Forelimb muscle (tissue), 1 donor: ENCODE data around the gene KCNF1. TPM values are rescaled to one million over a fixed set of nuclear protein-coding genes. Genes with fewer than 3 reads are reported as not detected.

ENCODE experiments used
- DNase-seq: peaks from one replicate; pipeline ENCODE4 v3.0.0-alpha.2; 2013; ENCODE audit warnings: low read depth
- polyA plus RNA-seq: library from polyadenylated mRNA; unstranded; fragments of 120-200 nt; gene quantifications from one replicate; pipeline ENCODE4 v1.2.1, GENCODE V29; 2013; ENCODE audit not compliant: insufficient read length

KCNF1 gene
- polyA plus RNA-seq, 1 donor, result 3.8 TPM

- no peak for DNase-seq
These were observed 10.4 kb upstream of the KCNF1 start for GRCh38 chr2:10901160-10901939.

- no peak for DNase-seq
These were observed 7.9 kb upstream of the KCNF1 start for GRCh38 chr2:10903861-10904210.

GRCh38 chr2:10904455-10904854 is 7.3 kb upstream of the KCNF1 start:
- DNase-seq, result no peak

DNA sequence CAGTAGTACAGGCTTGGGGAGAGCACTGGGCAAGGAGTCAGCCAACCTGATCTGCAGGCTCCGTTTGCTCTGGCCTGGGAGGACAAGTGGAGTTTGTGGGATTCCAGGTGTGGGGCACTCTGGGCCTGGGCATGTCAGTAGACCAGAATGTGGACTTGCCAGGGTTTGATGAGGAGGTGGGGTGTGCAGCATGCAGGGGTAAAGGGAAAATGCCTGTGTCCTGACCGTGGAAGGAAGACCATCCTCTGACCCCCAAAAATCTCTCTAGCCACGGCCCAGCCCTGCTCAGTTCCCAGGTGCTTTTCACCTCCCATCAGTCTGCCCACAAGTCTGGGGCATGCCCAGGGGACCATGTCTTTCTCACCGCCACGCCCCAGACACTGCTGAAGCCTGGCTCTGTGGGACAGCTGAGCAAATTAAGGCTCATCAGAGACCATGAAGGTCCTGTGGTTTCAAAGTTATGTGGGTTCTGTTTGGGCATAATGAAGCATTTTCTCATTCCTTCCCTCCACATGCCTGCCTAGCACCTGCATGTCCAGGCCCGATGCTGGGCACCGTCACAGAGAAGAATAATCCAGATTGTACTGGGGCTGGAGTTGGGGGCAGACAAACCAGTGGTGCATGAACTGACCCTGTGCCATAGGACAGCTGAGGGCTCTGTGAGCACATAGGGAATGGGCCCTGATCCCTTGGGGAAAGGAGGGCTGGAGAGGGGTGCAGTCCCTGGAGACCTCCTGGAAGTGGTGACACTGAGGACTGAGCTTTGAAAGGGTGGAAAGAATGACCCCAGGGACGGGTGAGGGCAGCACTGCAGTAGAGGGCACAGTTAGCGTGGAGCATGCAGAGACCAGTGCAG is 6.5 kb upstream of the KCNF1 start:
- DNase-seq, result no peak

DNA sequence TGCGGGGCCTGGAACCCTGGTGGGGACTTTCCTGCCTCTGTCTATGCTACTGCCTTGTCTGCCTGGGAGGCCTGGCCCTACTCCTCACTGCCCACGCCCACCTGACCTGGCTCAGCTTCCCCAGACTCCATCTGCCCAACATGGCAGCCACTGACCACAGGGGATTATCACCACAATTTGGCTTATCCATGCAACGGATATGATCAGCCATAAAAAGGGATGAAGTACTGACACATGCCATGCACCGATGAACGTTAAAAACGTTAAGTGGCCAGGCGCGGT is 5.9 kb upstream of the KCNF1 start:
- DNase-seq, result no peak

GRCh38 chr2:10906926-10907625 is 4.7 kb upstream of the KCNF1 start:
- no peak for DNase-seq

GRCh38 chr2:10908195-10908594 is 3.5 kb upstream of the KCNF1 start:
- DNase-seq, result no peak

DNA sequence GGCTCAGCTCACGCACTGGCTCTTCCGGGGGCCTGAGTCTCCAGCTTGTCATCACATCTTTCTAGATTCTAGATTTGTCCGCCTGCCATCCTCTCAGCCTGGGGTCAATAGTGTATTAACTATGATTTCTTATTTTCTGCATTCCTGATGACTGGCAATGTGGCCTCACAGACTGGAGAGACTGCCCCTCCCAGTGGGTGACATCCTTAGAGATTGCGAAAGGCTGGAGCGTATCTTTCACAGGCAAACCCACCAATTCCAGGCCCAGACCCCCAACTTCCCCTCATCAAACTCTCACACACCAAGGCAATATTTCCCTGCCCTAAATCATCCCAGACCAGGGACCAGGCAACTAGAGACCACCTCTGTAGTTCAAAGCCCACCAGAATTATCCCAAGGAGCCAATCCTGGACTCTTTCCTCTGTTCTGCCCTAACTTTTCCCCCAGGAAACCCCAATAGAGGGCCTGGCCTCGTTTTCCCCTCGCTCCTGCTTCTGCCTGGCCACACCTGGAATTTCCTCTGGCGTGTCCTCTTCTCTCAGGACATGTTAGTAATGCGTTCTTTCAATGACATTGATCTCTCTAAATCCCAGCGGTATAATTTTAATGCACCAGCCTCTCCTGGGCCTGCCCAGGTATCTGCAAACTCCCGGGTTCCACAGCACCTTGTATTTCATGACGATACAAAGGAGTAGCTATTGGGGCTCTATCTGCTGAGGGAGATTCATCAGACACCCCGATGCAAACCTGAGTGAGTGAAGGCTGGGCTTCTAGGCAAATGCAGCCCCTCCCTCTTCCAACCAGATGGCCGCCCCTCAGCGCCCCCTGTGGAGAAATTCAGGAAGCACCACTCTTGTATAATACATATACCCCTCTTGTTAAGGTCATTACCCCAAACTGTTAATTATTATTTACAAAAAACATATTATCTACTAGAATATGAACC is 2.4 kb upstream of the KCNF1 start:
- no peak for DNase-seq

DNA sequence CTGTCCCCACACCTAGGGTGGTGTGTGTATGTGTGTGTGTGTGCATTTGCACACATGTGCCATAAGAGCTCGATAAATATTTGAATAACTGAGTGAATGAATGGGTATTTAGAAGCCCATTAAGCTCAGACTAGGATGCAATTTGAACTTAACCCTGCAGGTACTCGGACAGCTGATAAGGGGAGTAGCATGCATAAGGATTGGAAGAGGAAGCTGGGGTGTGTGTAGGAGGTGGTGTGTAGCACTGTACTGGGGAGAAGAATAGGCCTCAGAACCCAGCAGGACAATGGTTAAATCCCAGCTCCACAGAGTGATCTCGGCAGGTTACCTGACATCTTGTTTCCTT is 1.8 kb upstream of the KCNF1 start:
- no peak for DNase-seq

GRCh38 chr2:10910625-10911024 is 1.1 kb upstream of the KCNF1 start:
- DNase-seq, result no peak

DNA sequence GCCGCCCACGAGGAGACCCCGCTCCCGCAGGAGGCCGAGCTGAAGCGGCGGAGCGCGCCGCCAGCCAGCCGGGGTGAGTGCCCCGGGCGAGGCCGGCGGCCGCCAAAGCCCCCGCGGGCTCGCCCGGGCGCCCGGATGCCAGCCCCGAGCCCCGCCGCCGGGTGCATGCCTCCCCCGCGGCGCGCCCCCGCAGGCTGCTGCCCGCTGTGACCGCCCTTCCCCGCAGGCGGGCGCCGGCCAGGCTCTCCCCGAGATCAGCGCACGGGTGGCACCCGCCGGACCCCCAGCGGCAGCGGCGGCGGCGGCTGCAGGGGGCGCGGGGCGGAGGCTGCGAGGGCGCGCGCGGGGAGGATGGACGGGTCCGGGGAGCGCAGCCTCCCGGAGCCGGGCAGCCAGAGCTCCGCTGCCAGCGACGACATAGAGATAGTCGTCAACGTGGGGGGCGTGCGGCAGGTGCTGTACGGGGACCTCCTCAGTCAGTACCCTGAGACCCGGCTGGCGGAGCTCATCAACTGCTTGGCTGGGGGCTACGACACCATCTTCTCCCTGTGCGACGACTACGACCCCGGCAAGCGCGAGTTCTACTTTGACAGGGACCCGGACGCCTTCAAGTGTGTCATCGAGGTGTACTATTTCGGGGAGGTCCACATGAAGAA is 470 bp downstream of the KCNF1 start:
- no peak for DNase-seq

GRCh38 chr2:10912796-10913455 is 1.2 kb downstream of the KCNF1 start:
- no peak for DNase-seq

GRCh38 chr2:10913501-10914271 is 2.0 kb downstream of the KCNF1 start:
- DNase-seq, result no peak

DNA sequence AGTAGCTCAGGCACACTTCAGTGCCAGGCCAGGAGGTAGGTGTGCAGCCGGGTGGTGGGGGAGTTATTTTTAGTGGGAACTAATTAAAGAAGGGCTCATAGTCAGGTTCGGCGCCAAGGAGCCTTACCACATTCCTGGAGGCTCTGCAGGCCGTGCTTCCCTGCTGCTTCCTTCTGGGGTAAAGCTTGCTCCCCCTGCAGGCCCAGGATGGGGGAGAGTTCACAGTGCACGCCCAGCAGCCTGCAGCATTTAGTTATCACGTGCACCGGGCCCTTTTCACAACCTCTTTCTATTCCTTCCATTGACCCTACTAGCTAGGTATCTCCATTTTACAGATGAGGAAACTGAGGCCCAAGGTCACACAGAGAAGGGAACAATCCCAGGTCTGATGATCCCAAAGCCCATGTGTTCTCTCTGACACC is 2.5 kb downstream of the KCNF1 start:
- no peak for DNase-seq

DNA sequence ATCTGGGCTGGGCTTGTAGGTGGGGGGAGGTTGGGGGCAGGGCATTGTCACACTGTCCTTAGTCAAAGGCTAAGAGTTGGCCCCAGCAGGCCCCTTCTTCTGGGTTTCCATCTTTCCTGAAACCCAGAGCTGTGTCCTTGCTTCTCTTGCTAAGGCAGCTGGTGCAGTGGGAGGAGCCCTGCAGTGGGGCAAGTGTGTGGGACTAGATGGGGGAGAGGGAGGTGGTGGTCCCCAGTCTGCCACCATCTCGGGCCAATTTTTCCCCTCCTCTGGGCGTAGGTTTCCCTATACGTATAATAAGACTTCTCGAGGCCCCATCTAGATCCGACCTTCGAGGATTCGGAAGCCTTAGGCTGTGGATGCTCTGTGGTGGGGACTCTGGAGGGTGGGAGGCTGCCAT is 3.5 kb downstream of the KCNF1 start:
- DNase-seq, result no peak

- DNase-seq, result no peak
These were observed 4.1 kb downstream of the KCNF1 start for GRCh38 chr2:10915731-10916276.

DNA sequence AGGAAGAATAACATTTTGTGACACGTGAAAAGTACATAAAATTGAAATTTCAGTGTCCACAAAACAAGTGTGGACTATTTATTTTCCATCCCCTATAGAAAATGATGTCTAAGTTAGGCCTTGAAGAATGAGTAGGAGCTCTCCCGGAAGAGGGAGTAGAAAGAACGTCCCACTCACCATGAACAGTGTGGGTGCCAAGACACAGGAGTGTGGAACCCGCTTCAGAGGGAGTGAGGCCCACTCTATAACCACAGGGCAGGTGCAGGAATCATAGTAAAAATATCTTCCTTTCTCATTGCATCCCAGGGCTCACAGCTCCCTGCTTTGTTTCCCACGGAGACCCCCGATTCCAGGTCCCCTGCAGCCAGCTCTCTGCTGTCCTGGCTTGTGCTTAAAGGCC is 5.2 kb downstream of the KCNF1 start:
- DNase-seq, result no peak

DNA sequence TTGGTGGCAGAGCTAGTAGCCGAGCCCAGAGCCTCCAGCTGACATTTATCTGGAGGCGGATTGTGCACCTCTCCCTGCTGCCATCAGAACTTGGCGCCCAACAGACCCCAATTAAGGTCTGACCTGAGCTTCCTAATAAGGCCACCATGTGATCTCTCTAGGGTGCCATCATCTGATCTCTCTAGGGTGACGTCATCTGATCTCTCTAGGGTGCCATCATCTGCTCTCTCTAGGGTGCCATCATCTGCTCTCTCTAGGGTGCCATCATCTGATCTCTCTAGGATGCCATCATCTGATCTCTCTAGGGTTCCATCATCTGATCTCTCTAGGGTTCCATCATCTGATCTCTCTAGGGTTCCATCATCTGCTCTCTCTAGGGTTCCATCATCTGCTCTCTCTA is 6.2 kb downstream of the KCNF1 start:
- DNase-seq, result no peak

GRCh38 chr2:10918661-10919409 is 7.1 kb downstream of the KCNF1 start:
- DNase-seq, result no peak
